GM21825 (cell line): Measurements from ENCODE around the gene FOXD2.
A peak's percentile ranks its signal among the peaks of the same experiment; 100 is the strongest.

Experiments used
- ATAC-seq: cut with Tn5 transposase; IDR thresholded peaks from one replicate; pipeline ENCODE4 v1.9.1; 2021; ENCODE audit warnings: mild to moderate bottlenecking, moderate library complexity; ENCODE audit not compliant: unreplicated experiment

Gene FOXD2

GRCh38 chr1:47416319-47417169 is 21.3 kb upstream of the FOXD2 start:
- ATAC-seq, result no peak

- ATAC-seq, result no peak
Measured at GRCh38 chr1:47417170-47418044, 20.4 kb upstream of the FOXD2 start.

- no peak for ATAC-seq
Measured at GRCh38 chr1:47418122-47418521, 19.7 kb upstream of the FOXD2 start.

GRCh38 chr1:47418681-47419325 is 19.0 kb upstream of the FOXD2 start:
- ATAC-seq, result no peak

GRCh38 chr1:47420547-47420946 is 17.3 kb upstream of the FOXD2 start:
- ATAC-seq, result no peak

- no peak for ATAC-seq
Measured at GRCh38 chr1:47423872-47424271, 14.0 kb upstream of the FOXD2 start.

GRCh38 chr1:47424336-47424982 is 13.4 kb upstream of the FOXD2 start:
- ATAC-seq, result no peak

GRCh38 chr1:47431534-47431933 is 6.3 kb upstream of the FOXD2 start:
- no peak for ATAC-seq

GRCh38 chr1:47432071-47433036 is 5.5 kb upstream of the FOXD2 start:
- ATAC-seq, result no peak

- no peak for ATAC-seq
Measured at GRCh38 chr1:47433037-47433421, 4.8 kb upstream of the FOXD2 start.

GRCh38 chr1:47433477-47434050 is 4.3 kb upstream of the FOXD2 start:
- ATAC-seq, result no peak

GRCh38 chr1:47434051-47434842 is 3.6 kb upstream of the FOXD2 start:
- ATAC-seq, result no peak

GRCh38 chr1:47435506-47436303 is 2.1 kb upstream of the FOXD2 start:
- no peak for ATAC-seq

GRCh38 chr1:47436304-47436978 is 1.4 kb upstream of the FOXD2 start:
- peak; percentile 45 for ATAC-seq

- peak; percentile 0 for ATAC-seq
Measured at GRCh38 chr1:47436979-47437446, 831 bp upstream of the FOXD2 start.

GRCh38 chr1:47438165-47439016 is 547 bp downstream of the FOXD2 start:
- ATAC-seq, result no peak
